Chondrocyte (in vitro differentiated cells): ENCODE results near the gene CXADR. TPM values are rescaled to one million over a fixed set of nuclear protein-coding genes. Genes with fewer than 3 reads are reported as not detected.
"Not testable (repeated sequence)": the region's sequence is repeated elsewhere in the genome, so short reads cannot be mapped to it uniquely, and the experiment has no call there.

ENCODE experiments used
- DNase-seq: peaks from one replicate; pipeline ENCODE4 v3.0.0; 2021; ENCODE audit warnings: mixed read lengths, low spot score
- H3K27ac Mint-ChIP-seq: one replicate; pipeline ENCODE4 v1.8.0; 2021; ENCODE audit warnings: mild to moderate bottlenecking, moderate library complexity, mixed read lengths; ENCODE audit not compliant: unreplicated experiment
- H3K27me3 Mint-ChIP-seq: 2 replicates; pipeline ENCODE4 v1.8.0; 2021; ENCODE audit warnings: low read depth, mixed read lengths
- H3K36me3 Mint-ChIP-seq: 2 replicates; pipeline ENCODE4 v1.8.0; 2021; ENCODE audit warnings: low read depth, mixed read lengths
- H3K4me1 Mint-ChIP-seq: 2 replicates; pipeline ENCODE4 v1.8.0; 2021; ENCODE audit warnings: low read depth, mild to moderate bottlenecking, mixed read lengths
- H3K4me3 Mint-ChIP-seq: one replicate; pipeline ENCODE4 v1.8.0; 2021; ENCODE audit warnings: mild to moderate bottlenecking, moderate library complexity, mixed read lengths; ENCODE audit not compliant: unreplicated experiment
- H3K9me3 Mint-ChIP-seq: 2 replicates; pipeline ENCODE4 v1.8.0; 2021; ENCODE audit warnings: low read depth, mixed read lengths
- total RNA-seq: library from RNA; stranded (reverse); gene quantifications from 3 replicates; pipeline ENCODE4 v1.2.1, GENCODE V29; 2021
- TF ChIP-seq, protein P1 (sequence below): fragments of 200-600 bp; sonication (generic); IDR thresholded peaks from 2 replicates; pipeline ENCODE4 v1.5.0; 2021; ENCODE audit warnings: antibody characterized with exemption, mild to moderate bottlenecking, moderate library complexity

Gene CXADR
- total RNA-seq, 1 donor from 2014 or later, result 0.17 TPM

DNA sequence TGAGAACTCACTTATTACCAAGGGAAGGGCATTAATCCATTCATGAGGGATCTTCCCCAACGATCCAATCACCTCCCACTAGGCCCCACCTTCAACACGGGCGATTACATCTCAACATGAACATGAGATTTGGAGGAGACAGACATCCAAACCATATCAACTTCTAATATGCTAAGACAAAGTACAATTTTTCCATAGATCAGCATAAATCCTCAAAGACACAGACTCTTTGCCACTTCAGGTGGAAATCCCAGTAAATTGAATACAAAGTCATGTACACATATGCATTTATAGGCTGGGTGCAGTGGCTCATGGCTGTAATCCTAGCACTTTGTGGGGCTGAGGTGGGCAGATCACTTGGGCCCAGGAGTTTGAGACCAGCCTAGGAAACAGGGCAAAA is 18.8 kb upstream of the CXADR start:
- no peaks in the 10 kb centered on the region for H3K9me3 Mint-ChIP-seq
- peaks cover 24% of the 10 kb centered on the region for H3K27me3 Mint-ChIP-seq
- no peak overlapping the region for H3K4me3 Mint-ChIP-seq
- no peak overlapping the region for H3K27ac Mint-ChIP-seq
- H3K36me3 Mint-ChIP-seq, result no peaks in the 10 kb centered on the region
- TF ChIP-seq, protein P1, sequence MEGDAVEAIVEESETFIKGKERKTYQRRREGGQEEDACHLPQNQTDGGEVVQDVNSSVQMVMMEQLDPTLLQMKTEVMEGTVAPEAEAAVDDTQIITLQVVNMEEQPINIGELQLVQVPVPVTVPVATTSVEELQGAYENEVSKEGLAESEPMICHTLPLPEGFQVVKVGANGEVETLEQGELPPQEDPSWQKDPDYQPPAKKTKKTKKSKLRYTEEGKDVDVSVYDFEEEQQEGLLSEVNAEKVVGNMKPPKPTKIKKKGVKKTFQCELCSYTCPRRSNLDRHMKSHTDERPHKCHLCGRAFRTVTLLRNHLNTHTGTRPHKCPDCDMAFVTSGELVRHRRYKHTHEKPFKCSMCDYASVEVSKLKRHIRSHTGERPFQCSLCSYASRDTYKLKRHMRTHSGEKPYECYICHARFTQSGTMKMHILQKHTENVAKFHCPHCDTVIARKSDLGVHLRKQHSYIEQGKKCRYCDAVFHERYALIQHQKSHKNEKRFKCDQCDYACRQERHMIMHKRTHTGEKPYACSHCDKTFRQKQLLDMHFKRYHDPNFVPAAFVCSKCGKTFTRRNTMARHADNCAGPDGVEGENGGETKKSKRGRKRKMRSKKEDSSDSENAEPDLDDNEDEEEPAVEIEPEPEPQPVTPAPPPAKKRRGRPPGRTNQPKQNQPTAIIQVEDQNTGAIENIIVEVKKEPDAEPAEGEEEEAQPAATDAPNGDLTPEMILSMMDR, result no peak
- no peak for DNase-seq
- H3K4me1 Mint-ChIP-seq, result peaks cover 16% of the 10 kb centered on the region

- DNase-seq, result no peak
- Mint-ChIP-seq H3K27ac (no peak overlapping the region), H3K9me3 (no peaks in the 10 kb centered on the region), H3K4me1 (peaks cover 13% of the 10 kb centered on the region), H3K27me3 (peaks cover 28% of the 10 kb centered on the region), H3K36me3 (no peaks in the 10 kb centered on the region), H3K4me3 (no peak overlapping the region)
- TF ChIP-seq, protein P1, result no peak
These were observed 17.2 kb upstream of the CXADR start for GRCh38 chr21:17495680-17496079.

DNA sequence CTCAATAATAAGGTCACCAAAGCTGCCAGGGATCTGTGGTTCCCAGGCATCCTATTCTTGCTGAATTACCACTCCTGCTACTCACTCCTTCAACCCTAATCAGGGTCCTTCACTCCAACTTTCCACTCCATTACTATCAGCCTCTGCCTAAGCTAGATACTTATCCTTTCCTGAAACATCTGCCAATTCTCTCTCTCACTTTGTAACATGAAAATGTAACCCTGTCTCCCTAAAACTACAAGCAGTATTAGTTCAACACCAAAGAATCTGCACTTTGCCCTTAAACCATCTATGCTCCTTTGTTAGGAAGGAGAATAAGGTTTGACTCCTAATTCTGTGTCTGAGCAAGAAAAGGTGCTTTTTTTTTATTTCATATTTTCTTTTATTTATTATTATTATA is 15.5 kb upstream of the CXADR start:
- Mint-ChIP-seq H3K4me3 (no peak overlapping the region), H3K4me1 (peaks cover 4% of the 10 kb centered on the region), H3K27ac (no peak overlapping the region), H3K9me3 (no peaks in the 10 kb centered on the region), H3K36me3 (no peaks in the 10 kb centered on the region), H3K27me3 (peaks cover 34% of the 10 kb centered on the region)
- TF ChIP-seq, protein P1, result no peak
- DNase-seq, result no peak

GRCh38 chr21:17498586-17498985 is 14.3 kb upstream of the CXADR start:
- no peak for DNase-seq
- TF ChIP-seq, protein P1, result no peak
- H3K4me1 Mint-ChIP-seq, result no peaks in the 10 kb centered on the region
- no peaks in the 10 kb centered on the region for H3K9me3 Mint-ChIP-seq
- peaks cover 34% of the 10 kb centered on the region for H3K27me3 Mint-ChIP-seq
- H3K27ac Mint-ChIP-seq, result no peak overlapping the region
- no peaks in the 10 kb centered on the region for H3K36me3 Mint-ChIP-seq
- H3K4me3 Mint-ChIP-seq, result no peak overlapping the region

DNA sequence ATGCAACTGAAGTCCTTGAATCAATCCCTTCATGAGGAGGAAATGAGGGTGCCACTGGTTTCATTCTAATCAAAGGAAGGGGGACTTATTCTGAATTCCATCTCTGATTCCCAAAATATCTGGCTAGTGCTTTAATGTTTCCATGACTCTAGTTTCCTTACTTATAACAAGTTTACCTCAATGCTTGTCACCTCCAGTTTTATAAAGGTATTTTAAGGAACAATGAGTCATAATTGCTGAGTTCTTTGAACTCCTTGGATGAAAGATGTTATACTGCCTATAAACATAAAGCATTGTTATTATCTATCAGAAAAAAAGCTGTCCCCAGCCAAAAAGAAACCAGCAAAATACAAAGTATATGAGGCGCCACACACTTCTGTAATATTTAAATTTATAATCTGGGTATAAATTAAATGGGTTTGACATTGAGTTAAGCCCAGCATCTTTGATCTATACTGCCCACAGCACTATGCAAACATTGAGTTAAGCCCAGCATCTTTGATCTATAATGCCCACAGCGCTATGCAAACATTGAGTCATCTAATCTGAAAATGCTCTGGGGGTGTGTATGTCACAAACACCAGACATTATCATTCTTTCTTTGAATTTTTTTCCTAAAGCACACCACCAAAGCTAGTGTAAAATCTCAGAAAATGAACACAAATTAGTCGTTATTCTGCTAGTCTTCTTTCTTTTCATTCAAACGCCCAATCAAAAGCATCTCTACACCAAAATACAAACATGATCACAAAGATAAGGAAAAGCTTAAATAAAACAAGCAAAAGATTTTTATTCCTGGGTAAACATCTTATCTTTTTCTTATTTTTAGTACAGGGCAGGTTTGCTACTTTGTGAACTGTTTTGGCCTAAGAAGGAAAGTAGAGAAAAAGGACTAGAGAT is 11.5 kb upstream of the CXADR start:
- H3K4me1 Mint-ChIP-seq, result no peaks in the 10 kb centered on the region
- peaks cover 10% of the 10 kb centered on the region for H3K9me3 Mint-ChIP-seq
- no peaks in the 10 kb centered on the region for H3K36me3 Mint-ChIP-seq
- peaks cover 18% of the 10 kb centered on the region for H3K27me3 Mint-ChIP-seq
- no peak for DNase-seq
- TF ChIP-seq, protein P1, result no peak
- H3K4me3 Mint-ChIP-seq, result no peak overlapping the region
- H3K27ac Mint-ChIP-seq, result no peak overlapping the region

DNA sequence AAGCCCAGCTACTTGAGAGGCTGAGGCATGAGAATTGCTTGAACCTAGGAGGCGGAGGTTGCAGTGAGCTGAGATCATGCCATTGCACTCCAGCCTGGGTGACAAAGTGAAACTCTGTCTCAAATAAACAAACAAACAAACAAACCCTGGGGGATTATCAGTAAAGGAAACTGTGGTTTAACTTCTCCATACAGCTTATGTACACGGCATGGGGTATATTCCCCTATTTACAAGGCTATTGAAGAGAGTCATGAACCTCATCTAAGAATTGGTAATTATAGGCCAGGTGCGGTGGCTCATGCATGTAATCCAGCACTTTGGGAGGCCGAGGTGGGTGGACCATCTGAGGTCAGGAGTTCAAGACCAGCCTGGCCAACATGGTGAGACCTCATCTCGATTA is 9.9 kb upstream of the CXADR start:
- not testable (repeated sequence) for H3K4me1 Mint-ChIP-seq, H3K27ac Mint-ChIP-seq, H3K9me3 Mint-ChIP-seq, DNase-seq, H3K36me3 Mint-ChIP-seq, H3K4me3 Mint-ChIP-seq
- peaks cover 11% of the 10 kb centered on the region for H3K27me3 Mint-ChIP-seq
